ENCODE measurements around the gene PRSS36. TPM values are rescaled to one million over a fixed set of nuclear protein-coding genes. Genes with fewer than 3 reads are reported as not detected.
A peak's percentile ranks its signal among the peaks of the same experiment; 100 is the strongest.

The PRSS36 gene
- total and polyA plus RNA-seq, 9 of the 15 experiments (the other 6 are each of a cell fraction or from before 2014, with no cell fraction given) = 0.09 to 1.2 (median 0.54) TPM; not detected in 2

GRCh38 chr16:31196324-31197088, 46.6 kb upstream of the PRSS36 start (continued):
- TF ChIP-seq CTCFL (IDR thresholded peaks at IDR 0.05; ENCODE audit: borderline replicate concordance, insufficient read depth, low read depth, low read length, poor library complexity, severe bottlenecking) (no peak), CREM (IDR thresholded peaks at IDR 0.05; ENCODE audit: low read depth) (no peak), ZBTB40 (IDR thresholded peaks at IDR 0.05) (no peak), ZBTB40 (CRISPR knock-in tag; IDR thresholded peaks at IDR 0.05) (no peak), KAT7 (CRISPR knock-in tag; IDR thresholded peaks at IDR 0.05; ENCODE audit: borderline replicate concordance) (no peak), ZNF436 (CRISPR knock-in tag; IDR thresholded peaks at IDR 0.05) (no peak), MTA1 (IDR thresholded peaks at IDR 0.05; ENCODE audit: borderline replicate concordance) (no peak), HBP1 (CRISPR knock-in tag; IDR thresholded peaks at IDR 0.05) (no peak), SUPT5H (IDR thresholded peaks at IDR 0.05) (peak; percentile 72), ZNF644 (tag; IDR thresholded peaks at IDR 0.05; ENCODE audit: low read depth) (no peak), HMGXB4 (CRISPR knock-in tag; IDR thresholded peaks at IDR 0.05) (no peak)

Data from K562 (cell line).